Measurements from ENCODE around the gene PPM1D. TPM values are rescaled to one million over a fixed set of nuclear protein-coding genes. Genes with fewer than 3 reads are reported as not detected.
A peak's percentile ranks its signal among the peaks of the same experiment; 100 is the strongest.
"Not testable (repeated sequence)": the region's sequence is repeated elsewhere in the genome, so short reads cannot be mapped to it uniquely, and the experiment has no call there.

PPM1D gene
- total RNA-seq, 2 donors from 2014 or later, result 6.5 to 15.5 TPM

DNA sequence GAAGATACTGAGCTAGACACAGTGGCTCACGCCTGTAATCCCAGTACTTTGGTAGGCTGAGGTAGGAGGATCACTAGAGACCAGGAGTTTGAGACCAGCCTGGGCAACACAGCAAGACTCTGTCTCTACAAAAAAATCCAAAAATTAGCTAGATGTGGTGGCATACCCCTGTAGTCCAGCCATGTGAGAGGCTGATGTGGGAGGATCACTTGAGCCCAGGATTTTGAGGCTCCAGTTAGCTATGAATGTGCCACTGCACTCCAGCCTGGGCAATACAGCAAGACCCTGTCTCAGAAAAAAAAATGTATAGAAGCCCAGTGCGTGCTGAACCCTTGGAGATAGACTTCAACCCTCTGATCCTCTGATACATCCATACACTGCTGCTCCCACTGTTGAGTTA is 7.2 kb upstream of the PPM1D start:
- DNase-seq, result no peak
- H3K4me1 ChIP-seq, result peaks cover 12% of the 10 kb centered on the region
- TF ChIP-seq, protein P1, sequence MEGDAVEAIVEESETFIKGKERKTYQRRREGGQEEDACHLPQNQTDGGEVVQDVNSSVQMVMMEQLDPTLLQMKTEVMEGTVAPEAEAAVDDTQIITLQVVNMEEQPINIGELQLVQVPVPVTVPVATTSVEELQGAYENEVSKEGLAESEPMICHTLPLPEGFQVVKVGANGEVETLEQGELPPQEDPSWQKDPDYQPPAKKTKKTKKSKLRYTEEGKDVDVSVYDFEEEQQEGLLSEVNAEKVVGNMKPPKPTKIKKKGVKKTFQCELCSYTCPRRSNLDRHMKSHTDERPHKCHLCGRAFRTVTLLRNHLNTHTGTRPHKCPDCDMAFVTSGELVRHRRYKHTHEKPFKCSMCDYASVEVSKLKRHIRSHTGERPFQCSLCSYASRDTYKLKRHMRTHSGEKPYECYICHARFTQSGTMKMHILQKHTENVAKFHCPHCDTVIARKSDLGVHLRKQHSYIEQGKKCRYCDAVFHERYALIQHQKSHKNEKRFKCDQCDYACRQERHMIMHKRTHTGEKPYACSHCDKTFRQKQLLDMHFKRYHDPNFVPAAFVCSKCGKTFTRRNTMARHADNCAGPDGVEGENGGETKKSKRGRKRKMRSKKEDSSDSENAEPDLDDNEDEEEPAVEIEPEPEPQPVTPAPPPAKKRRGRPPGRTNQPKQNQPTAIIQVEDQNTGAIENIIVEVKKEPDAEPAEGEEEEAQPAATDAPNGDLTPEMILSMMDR (IDR thresholded peaks at IDR 0.05), result no peak
- TF ChIP-seq POLR2A (IDR thresholded peaks at IDR 0.05), result no peak
- H3K9me3 ChIP-seq, result no peaks in the 10 kb centered on the region
- intact Hi-C loops (cut with DNase I), result no loop called here
- 98 to 100% methylated on average over 2 of the region's 2 CpGs for WGBS, 2 donors
- no peak overlapping the region for H3K27ac ChIP-seq
- no peaks in the 10 kb centered on the region for H3K27me3 ChIP-seq
- no peak overlapping the region for H3K4me3 ChIP-seq
- no peaks in the 10 kb centered on the region for H3K36me3 ChIP-seq (replicated peaks in 1 of 2; ENCODE audit: insufficient read depth in 1 of 2, low read depth in 2 of 2)
- no peak for ATAC-seq

DNA sequence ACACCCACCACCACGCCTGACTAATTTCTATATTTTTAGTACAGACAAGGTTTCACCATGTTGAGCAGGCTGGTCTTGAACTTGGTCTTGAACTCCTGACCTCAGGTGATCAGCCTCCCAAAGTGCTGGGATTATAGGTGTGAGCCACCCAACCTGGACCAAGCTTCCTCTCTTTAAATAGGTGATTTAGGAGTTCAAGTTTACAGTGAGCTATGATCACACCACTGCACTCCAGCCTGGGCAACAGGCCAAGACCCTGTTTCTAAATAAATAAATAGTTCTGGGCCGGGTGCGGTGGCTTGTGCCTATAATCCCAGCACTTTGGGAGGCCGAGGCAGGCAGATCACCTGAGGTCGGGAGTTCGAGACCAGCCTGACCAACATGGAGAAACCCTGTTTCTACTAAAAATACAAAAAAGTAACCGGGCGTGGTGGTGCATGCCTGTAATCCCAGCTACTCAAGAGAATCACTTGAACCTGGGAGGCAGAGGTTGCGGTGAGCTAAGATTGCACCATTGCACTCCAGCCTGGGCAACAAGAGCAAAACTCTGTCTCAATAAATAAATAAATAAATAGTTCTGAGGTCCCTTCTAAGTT is 6.5 kb upstream of the PPM1D start:
- H3K4me3 ChIP-seq; ATAC-seq; H3K27me3 ChIP-seq; H3K9me3 ChIP-seq; intact Hi-C loops (cut with DNase I); H3K27ac ChIP-seq; H3K36me3 ChIP-seq (replicated peaks in 1 of 2; ENCODE audit: insufficient read depth in 1 of 2, low read depth in 2 of 2): not testable (repeated sequence)
- peak in 1 of 4 donors; percentile 50 for DNase-seq
- H3K4me1 ChIP-seq, result peaks cover 12% of the 10 kb centered on the region
- WGBS, 2 donors, result 62 to 100% methylated on average over 4 to 9 of the region's 9 CpGs

DNA sequence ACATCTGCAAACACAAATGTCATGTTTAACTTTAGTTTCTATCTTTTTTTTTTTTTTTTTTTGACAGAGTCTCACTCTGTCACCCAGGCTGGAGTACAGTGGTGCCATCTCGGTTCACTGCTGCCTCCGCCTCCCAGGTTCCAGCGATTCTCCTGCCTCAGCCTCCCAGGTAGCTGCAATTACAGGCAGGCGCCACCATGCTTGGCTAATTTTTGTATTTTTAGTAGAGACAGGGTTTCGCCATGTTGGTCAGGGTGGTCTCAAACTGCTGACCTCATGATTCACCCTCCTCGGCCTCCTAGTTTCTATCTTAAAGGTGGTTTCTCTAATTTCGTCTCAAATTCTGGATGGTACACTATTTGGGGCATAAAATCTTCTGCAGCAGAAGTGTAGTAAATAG is 5.8 kb upstream of the PPM1D start:
- H3K36me3 ChIP-seq (replicated peaks in 1 of 2; ENCODE audit: insufficient read depth in 1 of 2, low read depth in 2 of 2); intact Hi-C loops (cut with DNase I); DNase-seq; H3K27ac ChIP-seq; H3K27me3 ChIP-seq; ATAC-seq; H3K4me3 ChIP-seq; H3K9me3 ChIP-seq: not testable (repeated sequence)
- H3K4me1 ChIP-seq, result peaks cover 12% of the 10 kb centered on the region
- 82 to 88% methylated on average over 7 of the region's 7 CpGs for WGBS, 2 donors

DNA sequence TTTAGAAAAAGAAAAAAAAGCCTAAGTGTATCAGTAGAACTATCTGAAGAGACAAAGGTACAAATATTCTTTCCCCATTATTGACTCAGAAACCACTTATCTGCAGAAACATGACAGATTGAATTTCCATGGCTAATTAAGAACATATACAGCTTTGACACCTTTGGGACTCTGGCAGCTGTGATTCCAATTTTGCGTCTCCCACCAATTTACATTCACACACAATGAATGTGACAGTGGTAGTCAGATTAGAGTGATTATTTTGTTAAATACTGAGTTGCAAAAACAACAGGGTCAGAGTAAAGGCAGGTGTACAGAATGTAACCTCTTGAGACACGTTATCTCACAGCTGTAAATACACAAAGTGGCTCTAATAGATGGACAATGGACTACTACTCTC is 5.3 kb upstream of the PPM1D start:
- ATAC-seq, result no peak
- Histone ChIP-seq H3K4me1 (peaks cover 10% of the 10 kb centered on the region), H3K27ac (no peak overlapping the region), H3K9me3 (no peaks in the 10 kb centered on the region), H3K36me3 (replicated peaks in 1 of 2; ENCODE audit: insufficient read depth in 1 of 2, low read depth in 2 of 2) (no peaks in the 10 kb centered on the region), H3K4me3 (no peak overlapping the region), H3K27me3 (no peaks in the 10 kb centered on the region)
- no peak for TF ChIP-seq POLR2A (IDR thresholded peaks at IDR 0.05)
- TF ChIP-seq, protein P1 (IDR thresholded peaks at IDR 0.05), result no peak
- DNase-seq, result no peak
- intact Hi-C loops (cut with DNase I), result no loop called here
- 87 to 92% methylated on average over 2 of the region's 2 CpGs for WGBS, 2 donors

DNA sequence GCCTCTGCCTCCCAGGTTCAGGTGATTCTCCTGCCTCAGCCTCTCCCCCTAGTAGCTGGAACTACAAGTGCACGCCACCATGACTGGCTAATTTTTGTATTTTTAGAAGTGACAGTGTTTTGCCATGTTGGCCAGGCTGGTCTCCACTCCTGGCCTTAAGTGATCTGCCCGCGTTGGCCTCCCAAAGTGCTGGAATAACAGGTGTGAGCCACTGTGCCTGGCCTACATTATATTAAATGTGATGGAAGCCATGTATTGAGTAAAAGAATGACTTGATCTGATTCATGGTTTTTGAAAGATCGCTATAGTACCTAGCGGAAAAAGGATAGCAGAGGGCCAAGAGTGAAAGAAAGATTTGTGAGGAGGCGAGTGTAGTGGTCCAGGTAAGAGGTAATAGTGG is 2.7 kb upstream of the PPM1D start:
- WGBS, 2 donors, result 93 to 97% methylated on average over 6 of the region's 6 CpGs
- H3K4me1 ChIP-seq, result no peaks in the 10 kb centered on the region
- no peaks in the 10 kb centered on the region for H3K36me3 ChIP-seq (replicated peaks in 1 of 2; ENCODE audit: insufficient read depth in 1 of 2, low read depth in 2 of 2)
- intact Hi-C loops (cut with DNase I), result no loop called here
- TF ChIP-seq, protein P1 (IDR thresholded peaks at IDR 0.05), result no peak
- no peak for TF ChIP-seq POLR2A (IDR thresholded peaks at IDR 0.05)
- no peaks in the 10 kb centered on the region for H3K27me3 ChIP-seq
- DNase-seq, result no peak
- no peak for ATAC-seq
- no peaks in the 10 kb centered on the region for H3K9me3 ChIP-seq
- no peak overlapping the region for H3K27ac ChIP-seq
- no peak overlapping the region for H3K4me3 ChIP-seq

DNA sequence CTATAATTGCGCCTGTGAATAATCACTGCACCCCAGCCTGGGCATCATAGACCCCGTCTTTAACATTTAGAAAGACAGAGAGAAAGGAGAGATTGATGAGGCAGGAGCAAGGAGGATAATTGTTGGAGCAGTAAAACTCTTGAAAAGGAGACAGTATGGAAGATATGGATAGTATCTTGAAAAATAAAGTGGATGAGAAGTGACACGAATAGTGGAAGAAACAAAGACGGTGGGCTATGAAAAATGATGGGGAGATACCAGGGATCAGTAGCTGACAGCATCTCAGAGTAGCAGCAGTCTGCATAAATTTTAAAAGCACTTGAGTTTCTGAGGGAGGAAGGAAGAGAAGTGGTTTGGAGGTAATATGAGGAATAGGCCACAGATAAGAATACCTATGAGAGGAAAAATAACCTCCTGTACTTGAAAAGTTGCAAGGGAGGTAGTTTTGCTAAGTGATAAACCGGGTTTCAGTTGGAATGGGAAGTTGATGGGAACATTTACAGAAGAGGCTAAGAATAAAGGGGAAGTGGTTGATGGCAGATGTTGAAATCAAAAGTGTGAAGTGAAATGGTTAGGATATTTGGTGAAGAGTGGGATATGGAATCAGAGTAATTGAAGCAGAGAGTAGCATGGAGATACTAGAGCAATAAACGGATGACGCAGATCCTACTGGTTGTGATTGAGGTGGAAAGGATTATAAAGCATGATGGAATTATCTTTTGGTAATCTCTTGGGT is 1.8 kb upstream of the PPM1D start:
- no peak for TF ChIP-seq POLR2A (IDR thresholded peaks at IDR 0.05)
- TF ChIP-seq, protein P1 (IDR thresholded peaks at IDR 0.05), result no peak
- Histone ChIP-seq H3K27me3 (no peaks in the 10 kb centered on the region), H3K9me3 (no peaks in the 10 kb centered on the region), H3K36me3 (replicated peaks in 1 of 2; ENCODE audit: insufficient read depth in 1 of 2, low read depth in 2 of 2) (no peaks in the 10 kb centered on the region), H3K4me3 (no peak overlapping the region), H3K27ac (no peak overlapping the region), H3K4me1 (peaks cover 5% of the 10 kb centered on the region)
- ATAC-seq, result no peak
- WGBS, 2 donors, result 72 to 88% methylated on average over 7 of the region's 7 CpGs
- DNase-seq, result no peak
- intact Hi-C loops (cut with DNase I), result no loop called here

Data from body of pancreas (tissue), 4 donors.